BLaER1 (cell line): ENCODE measurements around the gene ELAVL4.

ENCODE experiments used
- H3K27ac ChIP-seq: shearing (Covaris generic); formaldehyde crosslinking; 2 replicates; pipeline ENCODE4 v1.8.1; 2022
- H3K27me3 ChIP-seq: shearing (Covaris generic); formaldehyde crosslinking; 2 replicates; pipeline ENCODE4 v1.8.1; 2022
- H3K36me3 ChIP-seq: shearing (Covaris generic); formaldehyde crosslinking; 2 replicates; pipeline ENCODE4 v1.8.1; 2022
- H3K4me1 ChIP-seq: shearing (Covaris generic); formaldehyde crosslinking; 2 replicates; pipeline ENCODE4 v1.8.1; 2022
- H3K4me2 ChIP-seq: shearing (Covaris generic); formaldehyde crosslinking; 2 replicates; pipeline ENCODE4 v1.8.1; 2022
- H3K4me3 ChIP-seq: shearing (Covaris generic); formaldehyde crosslinking; 2 replicates; pipeline ENCODE4 v1.8.1; 2022
- H3K9ac ChIP-seq: shearing (Covaris generic); formaldehyde crosslinking; 2 replicates; pipeline ENCODE4 v1.8.1; 2022
- H3K9me3 ChIP-seq: shearing (Covaris generic); formaldehyde crosslinking; 2 replicates; pipeline ENCODE4 v1.8.1; 2022
- H4K20me1 ChIP-seq: shearing (Covaris generic); formaldehyde crosslinking; 2 replicates; pipeline ENCODE4 v1.8.1; 2022
- Cebpa-rat ChIP-seq: shearing (Covaris generic); IDR thresholded peaks from 2 replicates; pipeline ENCODE4 v1.8.1; 2022

The ELAVL4 gene

GRCh38 chr1:50097791-50098190 lies 10.9 kb upstream of the ELAVL4 start:
- Histone ChIP-seq H3K27ac (no peak overlapping the region), H3K27me3 (no peaks in the 10 kb centered on the region), H3K4me1 (no peaks in the 10 kb centered on the region), H3K4me2 (no peak overlapping the region), H3K9ac (no peak overlapping the region), H4K20me1 (no peaks in the 10 kb centered on the region), H3K36me3 (no peaks in the 10 kb centered on the region), H3K4me3 (no peak overlapping the region), H3K9me3 (no peaks in the 10 kb centered on the region)
- no peak for TF ChIP-seq Cebpa-rat

GRCh38 chr1:50098591-50099021 lies 10.1 kb upstream of the ELAVL4 start:
- no peak overlapping the region for H3K9ac ChIP-seq
- no peak for TF ChIP-seq Cebpa-rat
- no peaks in the 10 kb centered on the region for H3K4me1 ChIP-seq
- H3K4me2 ChIP-seq, result no peak overlapping the region
- H3K36me3 ChIP-seq, result no peaks in the 10 kb centered on the region
- no peaks in the 10 kb centered on the region for H4K20me1 ChIP-seq
- H3K4me3 ChIP-seq, result no peak overlapping the region
- H3K27me3 ChIP-seq, result no peaks in the 10 kb centered on the region
- no peaks in the 10 kb centered on the region for H3K9me3 ChIP-seq
- H3K27ac ChIP-seq, result no peak overlapping the region

- Histone ChIP-seq H3K9ac (no peak overlapping the region), H3K27me3 (no peaks in the 10 kb centered on the region), H3K9me3 (no peaks in the 10 kb centered on the region), H3K4me3 (no peak overlapping the region), H3K4me2 (no peak overlapping the region), H4K20me1 (no peaks in the 10 kb centered on the region), H3K27ac (no peak overlapping the region), H3K4me1 (no peaks in the 10 kb centered on the region), H3K36me3 (no peaks in the 10 kb centered on the region)
- no peak for TF ChIP-seq Cebpa-rat
Measured at GRCh38 chr1:50099654-50100053, 9.1 kb upstream of the ELAVL4 start.

GRCh38 chr1:50103615-50104081 lies 5.1 kb upstream of the ELAVL4 start:
- H3K27me3 ChIP-seq, result no peaks in the 10 kb centered on the region
- no peak overlapping the region for H3K4me3 ChIP-seq
- H3K9ac ChIP-seq, result no peak overlapping the region
- no peaks in the 10 kb centered on the region for H3K9me3 ChIP-seq
- no peaks in the 10 kb centered on the region for H4K20me1 ChIP-seq
- no peaks in the 10 kb centered on the region for H3K36me3 ChIP-seq
- no peak overlapping the region for H3K27ac ChIP-seq
- no peaks in the 10 kb centered on the region for H3K4me1 ChIP-seq
- no peak overlapping the region for H3K4me2 ChIP-seq
- no peak for TF ChIP-seq Cebpa-rat

GRCh38 chr1:50105433-50105832 lies 3.3 kb upstream of the ELAVL4 start:
- no peak for TF ChIP-seq Cebpa-rat
- H3K9me3 ChIP-seq, result no peaks in the 10 kb centered on the region

GRCh38 chr1:50106095-50106761 lies 2.5 kb upstream of the ELAVL4 start:
- Histone ChIP-seq H3K9ac (no peak overlapping the region), H3K27ac (no peak overlapping the region), H3K4me1 (peaks cover 23% of the 10 kb centered on the region), H3K36me3 (no peaks in the 10 kb centered on the region), H4K20me1 (no peaks in the 10 kb centered on the region), H3K4me3 (no peak overlapping the region), H3K27me3 (no peaks in the 10 kb centered on the region), H3K4me2 (no peak overlapping the region), H3K9me3 (no peaks in the 10 kb centered on the region)
- TF ChIP-seq Cebpa-rat, result no peak

More at GRCh38 chr1:50105433-50105832, 3.3 kb upstream of the ELAVL4 start:
- H3K4me2 ChIP-seq, result no peak overlapping the region
- no peaks in the 10 kb centered on the region for H4K20me1 ChIP-seq
- H3K27me3 ChIP-seq, result no peaks in the 10 kb centered on the region
- H3K4me3 ChIP-seq, result no peak overlapping the region
- H3K9ac ChIP-seq, result no peak overlapping the region
- H3K36me3 ChIP-seq, result no peaks in the 10 kb centered on the region
- no peak overlapping the region for H3K27ac ChIP-seq
- H3K4me1 ChIP-seq, result peaks cover 15% of the 10 kb centered on the region

GRCh38 chr1:50109116-50109515 lies 396 bp downstream of the ELAVL4 start:
- TF ChIP-seq Cebpa-rat, result no peak
- Histone ChIP-seq H3K9me3 (no peaks in the 10 kb centered on the region), H3K4me2 (peak overlapping the region; percentile 91), H3K4me1 (peaks cover 26% of the 10 kb centered on the region), H4K20me1 (no peaks in the 10 kb centered on the region), H3K36me3 (no peaks in the 10 kb centered on the region), H3K27ac (no peak overlapping the region), H3K9ac (no peak overlapping the region), H3K4me3 (no peak overlapping the region), H3K27me3 (no peaks in the 10 kb centered on the region)

- H3K27ac ChIP-seq, result no peak overlapping the region
Measured at GRCh38 chr1:50109647-50110075, 941 bp downstream of the ELAVL4 start.

GRCh38 chr1:50110151-50110550 lies 1.4 kb downstream of the ELAVL4 start:
- H3K9ac ChIP-seq, result peak overlapping the region; percentile 17; the same call in 1 of the 2 replicates
- peak overlapping the region; percentile 91 for H3K4me2 ChIP-seq
- H3K4me3 ChIP-seq, result peak overlapping the region; percentile 40; the same call in 1 of the 2 replicates
- peaks cover 26% of the 10 kb centered on the region for H3K4me1 ChIP-seq
- H3K27ac ChIP-seq, result no peak overlapping the region
- H3K36me3 ChIP-seq, result no peaks in the 10 kb centered on the region
- TF ChIP-seq Cebpa-rat, result no peak
- no peaks in the 10 kb centered on the region for H3K9me3 ChIP-seq
- H3K27me3 ChIP-seq, result no peaks in the 10 kb centered on the region
- no peaks in the 10 kb centered on the region for H4K20me1 ChIP-seq

More at GRCh38 chr1:50109647-50110075, 941 bp downstream of the ELAVL4 start:
- H3K36me3 ChIP-seq, result no peaks in the 10 kb centered on the region
- no peak for TF ChIP-seq Cebpa-rat
- no peaks in the 10 kb centered on the region for H3K9me3 ChIP-seq
- peak overlapping the region; percentile 17; the same call in 1 of the 2 replicates for H3K9ac ChIP-seq
- H3K4me2 ChIP-seq, result peak overlapping the region; percentile 91
- peak overlapping the region; percentile 40; the same call in 1 of the 2 replicates for H3K4me3 ChIP-seq
- no peaks in the 10 kb centered on the region for H4K20me1 ChIP-seq
- no peaks in the 10 kb centered on the region for H3K27me3 ChIP-seq
- H3K4me1 ChIP-seq, result peaks cover 26% of the 10 kb centered on the region

- Histone ChIP-seq H3K9me3 (no peaks in the 10 kb centered on the region), H3K9ac (peak overlapping the region; percentile 17; the same call in 1 of the 2 replicates), H3K4me3 (peak overlapping the region; percentile 40; the same call in 1 of the 2 replicates), H3K27me3 (no peaks in the 10 kb centered on the region), H3K27ac (no peak overlapping the region), H4K20me1 (no peaks in the 10 kb centered on the region), H3K4me1 (peaks cover 26% of the 10 kb centered on the region), H3K4me2 (peak overlapping the region; percentile 91), H3K36me3 (no peaks in the 10 kb centered on the region)
- no peak for TF ChIP-seq Cebpa-rat
Measured at GRCh38 chr1:50110656-50111055, 1.9 kb downstream of the ELAVL4 start.
